K562 (cell line): ENCODE results near the gene AIPL1. TPM values are rescaled to one million over a fixed set of nuclear protein-coding genes. Genes with fewer than 3 reads are reported as not detected.

Experiments used
- ATAC-seq: fragments of 200-7000 bp; cut with Tn5 transposase; 3 replicates; pipeline ENCODE4 v1.9.1; 2020; ENCODE audit warnings: moderate library complexity
- BruUV-seq: library from RNA; stranded (reverse); fragments of 400-500 nt; replicated peaks from 2 replicates; lab custom pipeline; 2021; lab: Mats Ljungman, UMichigan
- CTCF ChIA-PET: fragments of 300-600 bp; formaldehyde crosslinking; extraction: SDS; loops from one replicate; lab custom pipeline; 2021; ENCODE audit warnings: low intra/inter-chr PET ratio; lab: Yijun Ruan, JAX
- POLR2A ChIA-PET: fragments of 300-600, 350-650 bp; sonication (Branson Sonifier 250); formaldehyde crosslinking; extraction: SDS; loops from one replicate; lab custom pipeline; 2021; ENCODE audit warnings: antibody characterized with exemption, inconsistent platforms; lab: Yijun Ruan, JAX
- DNase-seq, 4 experiments: peaks; one replicate each; pipeline versions ENCODE4 v3.0.0 to v3.0.0-alpha.2; 2011 to 2018; ENCODE audit warnings: low spot score in 3 of 4, mixed read lengths in 3 of 4; ENCODE audit errors: extremely low read depth in 1 of 4
- FAIRE-seq: peaks from 2 replicates; lab custom pipeline; 2011; peaks lifted over from hg19 to GRCh38; lab: Jason Lieb, UNC
- H2AFZ ChIP-seq: 2 replicates; pipeline ENCODE4 v1.6.0; 2011; ENCODE audit warnings: low read depth, low read length, control low read depth, inconsistent platforms
- H3K27ac ChIP-seq: fragments of 200-600 bp; 3 replicates; pipeline ENCODE4 v1.8.0; 2011; ENCODE audit warnings: low read depth, mild to moderate bottlenecking, control low read depth, inconsistent platforms, low read length, moderate library complexity, mixed read lengths; ENCODE audit errors: extremely low read depth
- H3K27me3 ChIP-seq, 2 experiments: fragments of 300-600 bp in 1 of 2; 2 replicates in 1 of 2; 3 replicates in 1 of 2; pipeline versions ENCODE4 v1.6.0 to v1.8.0; 2011; ENCODE audit warnings: inconsistent platforms in 2 of 2, low read length in 2 of 2, mild to moderate bottlenecking in 1 of 2, mixed read lengths in 1 of 2, moderate library complexity in 1 of 2; ENCODE audit not compliant: control insufficient read depth in 2 of 2, insufficient read depth in 2 of 2
- H3K36me3 ChIP-seq: fragments of 300-600 bp; 3 replicates; pipeline ENCODE4 v1.8.0; 2011; ENCODE audit warnings: mild to moderate bottlenecking, low read length, inconsistent platforms; ENCODE audit not compliant: control insufficient read depth, insufficient read depth
- H3K4me1 ChIP-seq, 2 experiments: fragments of 200-600 bp in 1 of 2; replicated peaks in 1 of 2; 2 replicates in 1 of 2; 3 replicates in 1 of 2; pipeline versions ENCODE4 v1.5.1 to v1.8.0; 2011; ENCODE audit warnings: inconsistent platforms in 2 of 2, low read length in 2 of 2, mild to moderate bottlenecking in 1 of 2, mixed read lengths in 1 of 2, moderate library complexity in 1 of 2; ENCODE audit not compliant: control insufficient read depth in 2 of 2, insufficient read depth in 2 of 2
- H3K4me2 ChIP-seq: 2 replicates; pipeline ENCODE4 v1.6.1; 2011; ENCODE audit warnings: low read length, control low read depth, inconsistent platforms, mixed read lengths; ENCODE audit not compliant: insufficient read depth
- H3K4me3 ChIP-seq: fragments of 200-600 bp; sonication (generic), shearing (Covaris generic); 2 replicates; pipeline ENCODE4 v1.5.1; 2016; ENCODE audit warnings: control low read depth, inconsistent platforms
- H3K79me2 ChIP-seq: fragments of 200-600 bp; 3 replicates; pipeline ENCODE4 v1.8.0; 2011; ENCODE audit warnings: low read length, inconsistent platforms; ENCODE audit not compliant: control insufficient read depth, insufficient read depth
- H3K9ac ChIP-seq, 2 experiments: 2 replicates each; pipeline versions ENCODE4 v1.6.0 to v1.6.1; 2011; ENCODE audit warnings: low read depth in 2 of 2, low read length in 2 of 2, control low read depth in 1 of 2, inconsistent platforms in 1 of 2, mild to moderate bottlenecking in 1 of 2, mixed read lengths in 1 of 2; ENCODE audit not compliant: insufficient read depth in 1 of 2
- H3K9me1 ChIP-seq: one replicate; pipeline ENCODE4 v1.6.0; 2011; ENCODE audit warnings: inconsistent platforms, mild to moderate bottlenecking, low read length, moderate library complexity; ENCODE audit not compliant: control insufficient read depth, insufficient read depth
- H3K9me3 ChIP-seq: replicated peaks from 2 replicates; pipeline ENCODE4 v1.5.1; 2011; ENCODE audit warnings: low read depth, low read length, inconsistent platforms; ENCODE audit not compliant: control insufficient read depth, insufficient read depth
- H4K20me1 ChIP-seq: replicated peaks from 2 replicates; pipeline ENCODE4 v1.6.1; 2011; ENCODE audit warnings: low read length, inconsistent platforms, mixed read lengths; ENCODE audit not compliant: control insufficient read depth, insufficient read depth
- BRD4 ChIP-seq: fragments of 200-600 bp; sonication (generic); IDR thresholded peaks from 2 replicates; pipeline ENCODE4 v1.6.1; 2017; ENCODE audit warnings: inconsistent platforms
- CHD4 ChIP-seq: fragments of 200-600 bp; sonication (generic); IDR thresholded peaks from 3 replicates; pipeline ENCODE4 v1.6.1; 2012; ENCODE audit warnings: low read depth, mild to moderate bottlenecking, mixed read lengths, low read length, inconsistent platforms; ENCODE audit not compliant: insufficient read depth, insufficient replicate concordance, poor library complexity, severe bottlenecking
- MAFG ChIP-seq: fragments of 450-650 bp; conservative IDR thresholded peaks from 2 replicates; pipeline ENCODE4 v1.6.1; 2016; ENCODE audit warnings: missing genetic modification characterization, missing compliant biosample characterization
- MAFK ChIP-seq: IDR thresholded peaks from 2 replicates; pipeline ENCODE4 v1.6.1; 2011; ENCODE audit warnings: low read length, improper control_type of control experiment
- MYBL2 ChIP-seq, 2 experiments: fragments of 450-650 bp in 1 of 2; sonication (generic) in 1 of 2; formaldehyde crosslinking in 1 of 2; IDR thresholded peaks; 2 replicates each; pipeline versions ENCODE4 v1.6.1 to v1.8.1; 2017 to 2022; ENCODE audit warnings: borderline replicate concordance in 1 of 2, inconsistent platforms in 1 of 2, low read depth in 1 of 2, mild to moderate bottlenecking in 1 of 2, missing genetic modification reagents in 1 of 2, moderate library complexity in 1 of 2
- RCOR1 ChIP-seq, 2 experiments: IDR thresholded peaks; 2 replicates each; pipeline ENCODE4 v1.6.1; 2012; ENCODE audit warnings: low read depth in 2 of 2, low read length in 2 of 2, borderline replicate concordance in 1 of 2, improper control_type of control experiment in 1 of 2
- ZNF57 ChIP-seq: fragments of 450-650 bp; formaldehyde crosslinking; IDR thresholded peaks from 2 replicates; pipeline ENCODE4 v1.4.0; 2020; ENCODE audit warnings: mild to moderate bottlenecking, moderate library complexity
- WGBS: fragments of 100-300 bp; shearing (Covaris generic); methylation state at CpG from one replicate; pipeline ENCODE4 v1.1.6; 2016; ENCODE audit warnings: low coverage, mixed read lengths; ENCODE audit not compliant: insufficient coverage; ENCODE audit errors: missing lambda C conversion rate; 5-methylcytosine and 5-hydroxymethylcytosine counted together
- in situ Hi-C: fragments of 300-500 bp; cut with MboI; formaldehyde crosslinking; loops from 4 replicates; pipeline ENCODE4 v1.15.0; 2018; ENCODE audit warnings: inconsistent platforms, mixed read lengths
- intact Hi-C: fragments of 100-400 bp; cut with micrococcal nuclease; formaldehyde crosslinking; loops from 2 replicates; pipeline ENCODE4 v1.14.2; 2022
- polyA plus RNA-seq, 8 experiments: library from polyadenylated mRNA; depleted of rRNA in 4 of 8; stranded (reverse) in 5 of 8; unstranded in 3 of 8; fragments of >200 nt; fragmentation: Nextera tagmentation in 2 of 8; fragmentation: Illumina TruSeq in 1 of 8; extraction: Ambion mirVana in 2 of 8; extraction: Trizol in 1 of 8; gene quantifications; 2 replicates each; pipeline versions ENCODE4 v1.2.1 to v1.2.3, GENCODE V29; 2011 to 2014; ENCODE audit warnings: inconsistent platforms in 1 of 8, missing spikeins in 1 of 8
- total RNA-seq, 7 experiments: library from RNA; depleted of rRNA in 6 of 7; stranded (reverse); fragments of >200 nt in 6 of 7; fragmentation: Illumina TruSeq in 2 of 7; extraction: Trizol in 2 of 7; gene quantifications; 2 replicates each; pipeline versions ENCODE4 v1.2.1 to v1.2.3, GENCODE V29; 2011 to 2021; ENCODE audit warnings: low replicate concordance in 1 of 7
- TF ChIP-seq, protein P1 (sequence below): fragments of 250-450 bp; sonication (Bioruptor Pico); IDR thresholded peaks from 2 replicates; pipeline ENCODE4 v1.4.0; 2020; ENCODE audit warnings: mild to moderate bottlenecking, moderate library complexity
- TF ChIP-seq, protein P2 (sequence below): sonication (generic); formaldehyde crosslinking; IDR thresholded peaks from 2 replicates; pipeline ENCODE4 v1.8.1; 2023; ENCODE audit warnings: mild to moderate bottlenecking, missing genetic modification reagents

AIPL1 gene
- total and polyA plus RNA-seq, 9 of the 15 experiments (the other 6 are each of a cell fraction or from before 2014, with no cell fraction given), result not detected

DNA sequence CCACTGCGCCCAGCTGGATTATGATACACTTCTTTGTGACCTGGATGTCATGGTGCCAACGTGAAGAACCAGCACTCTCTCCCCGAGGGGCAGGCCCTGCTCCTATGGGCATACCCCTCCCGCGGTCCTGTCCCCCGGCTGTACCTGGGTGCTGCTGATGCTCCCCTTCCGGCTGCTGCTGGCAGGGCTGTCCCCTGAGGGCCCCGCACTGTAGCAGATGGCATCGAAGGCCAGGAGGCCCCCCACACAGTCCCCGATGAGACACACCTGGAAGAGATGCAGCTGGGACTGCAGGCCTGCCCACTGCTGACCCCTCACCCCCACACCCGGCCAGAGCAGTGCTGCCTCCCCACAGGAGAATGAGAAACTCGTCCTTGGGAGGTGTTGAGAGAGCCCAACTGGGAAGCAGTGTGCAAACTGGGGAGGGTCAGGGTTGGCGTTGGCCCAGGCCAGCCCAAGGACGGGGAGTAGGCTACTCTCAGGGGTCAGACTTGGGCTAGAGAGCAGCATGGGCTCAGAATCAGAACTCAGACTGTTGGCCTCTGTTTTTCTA lies 43.0 kb upstream of the AIPL1 start:
- no peak overlapping the region for H3K9ac ChIP-seq
- H3K36me3 ChIP-seq, result no peaks in the 10 kb centered on the region
- ChIA-PET CTCF (no interaction called here), POLR2A (interaction anchor here (0.6 kb wide), 1 partner anchor 16 kb away, joined by 4 read pairs; no protein-coding TSS in a partner anchor)
- H2AFZ ChIP-seq, result no peak overlapping the region
- H3K27ac ChIP-seq, result no peak overlapping the region
- WGBS, result 52% methylated on average over 5 of the region's 14 CpGs
- H3K4me3 ChIP-seq, result no peak overlapping the region
- intact Hi-C loops (no loop called here), in situ Hi-C loops (no loop called here)
- TF ChIP-seq MAFG (tag) (no peak), ZNF57 (no peak), RCOR1 (IDR thresholded peaks at IDR 0.05; ENCODE audit: borderline replicate concordance in 1 of 2, low read depth in 2 of 2, low read length in 2 of 2) (no peak), BRD4 (no peak), MYBL2 (IDR thresholded peaks at IDR 0.05; ENCODE audit: low read depth) (no peak), MYBL2 (CRISPR knock-in tag; IDR thresholded peaks at IDR 0.05; ENCODE audit: borderline replicate concordance) (no peak), MAFK (no peak), CHD4 (no peak)
- TF ChIP-seq, protein P1, sequence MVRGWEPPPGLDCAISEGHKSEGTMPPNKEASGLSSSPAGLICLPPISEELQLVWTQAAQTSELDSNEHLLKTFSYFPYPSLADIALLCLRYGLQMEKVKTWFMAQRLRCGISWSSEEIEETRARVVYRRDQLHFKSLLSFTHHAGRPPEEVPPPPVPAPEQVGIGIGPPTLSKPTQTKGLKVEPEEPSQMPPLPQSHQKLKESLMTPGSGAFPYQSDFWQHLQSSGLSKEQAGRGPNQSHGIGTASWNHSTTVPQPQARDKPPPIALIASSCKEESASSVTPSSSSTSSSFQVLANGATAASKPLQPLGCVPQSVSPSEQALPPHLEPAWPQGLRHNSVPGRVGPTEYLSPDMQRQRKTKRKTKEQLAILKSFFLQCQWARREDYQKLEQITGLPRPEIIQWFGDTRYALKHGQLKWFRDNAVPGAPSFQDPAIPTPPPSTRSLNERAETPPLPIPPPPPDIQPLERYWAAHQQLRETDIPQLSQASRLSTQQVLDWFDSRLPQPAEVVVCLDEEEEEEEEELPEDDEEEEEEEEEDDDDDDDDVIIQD (CRISPR knock-in tag), result no peak
- TF ChIP-seq, protein P2, sequence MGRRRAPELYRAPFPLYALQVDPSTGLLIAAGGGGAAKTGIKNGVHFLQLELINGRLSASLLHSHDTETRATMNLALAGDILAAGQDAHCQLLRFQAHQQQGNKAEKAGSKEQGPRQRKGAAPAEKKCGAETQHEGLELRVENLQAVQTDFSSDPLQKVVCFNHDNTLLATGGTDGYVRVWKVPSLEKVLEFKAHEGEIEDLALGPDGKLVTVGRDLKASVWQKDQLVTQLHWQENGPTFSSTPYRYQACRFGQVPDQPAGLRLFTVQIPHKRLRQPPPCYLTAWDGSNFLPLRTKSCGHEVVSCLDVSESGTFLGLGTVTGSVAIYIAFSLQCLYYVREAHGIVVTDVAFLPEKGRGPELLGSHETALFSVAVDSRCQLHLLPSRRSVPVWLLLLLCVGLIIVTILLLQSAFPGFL, result no peak
- H4K20me1 ChIP-seq, result 0 out of 2 replicates have a peak, but pooled peaks cover 7% of the 10 kb centered on the region
- no peaks in the 10 kb centered on the region for H3K9me1 ChIP-seq
- H3K4me2 ChIP-seq, result no peak overlapping the region
- peaks cover 0 to 6% of the 10 kb centered on the region in 2 experiments; a peak in 1 of 5 replicates for H3K27me3 ChIP-seq
- no peaks in the 10 kb centered on the region for H3K79me2 ChIP-seq
- BruUV-seq, result no TSS peak
- H3K9me3 ChIP-seq, result no peaks in the 10 kb centered on the region
- DNase-seq, result no peak
- no peak for ATAC-seq
- FAIRE-seq, result no peak
- peaks cover 4 to 8% of the 10 kb centered on the region in 2 experiments; a peak in 3 of 5 replicates for H3K4me1 ChIP-seq
